ENCODE data around the gene FBXW2. TPM values are rescaled to one million over a fixed set of nuclear protein-coding genes. Genes with fewer than 3 reads are reported as not detected.

Gene FBXW2
- total RNA-seq, 1 experiment from 2014 or later = 62.1 TPM

- H2AFZ ChIP-seq (ENCODE audit: low read length) = no peak overlapping the region
Observed at GRCh38 chr9:120740132-120740531, 53.1 kb downstream of the FBXW2 start.

More at GRCh38 chr9:120740132-120740531, 53.1 kb downstream of the FBXW2 start:
- no peaks in the 10 kb centered on the region for H3K4me1 Mint-ChIP-seq
- no peak overlapping the region for H2BK5ac ChIP-seq (ENCODE audit: insufficient read length, low read length)
- no peak overlapping the region for H3K4me3 Mint-ChIP-seq
- H3K9ac ChIP-seq (ENCODE audit: extremely low read depth, insufficient read length, low read length) = no peak overlapping the region
- H3K4me1 ChIP-seq (ENCODE audit: insufficient read depth, low read length) = no peaks in the 10 kb centered on the region
- no peak overlapping the region for H2BK15ac ChIP-seq (ENCODE audit: low read depth, low read length)
- H3K18ac ChIP-seq (ENCODE audit: insufficient read length, low read depth, low read length) = no peak overlapping the region
- no peaks in the 10 kb centered on the region for H3K9me3 Mint-ChIP-seq
- no peak overlapping the region for H3K4ac ChIP-seq (ENCODE audit: low read depth, low read length)
- no peaks in the 10 kb centered on the region for H3K9me3 ChIP-seq (ENCODE audit: control insufficient read depth, low read depth, low read length)
- no peak overlapping the region for H2BK120ac ChIP-seq (ENCODE audit: low read depth, low read length, poor library complexity, severe bottlenecking)
- H3K4me2 ChIP-seq (ENCODE audit: insufficient read depth, insufficient read length, low read length) = no peak overlapping the region
- no peak overlapping the region for H4K8ac ChIP-seq (replicated peaks; ENCODE audit: insufficient read length, low read depth, low read length)
- no peaks in the 10 kb centered on the region for H3K27me3 ChIP-seq (ENCODE audit: insufficient read depth, low read length)
- H3K27me3 Mint-ChIP-seq (ENCODE audit: low read depth) = no peaks in the 10 kb centered on the region; the same call in 1 of the 2 replicates
- H3K56ac ChIP-seq (ENCODE audit: insufficient read length, low read depth, low read length) = no peak overlapping the region
- H3K14ac ChIP-seq (ENCODE audit: insufficient read depth, low read length) = no peak overlapping the region
- H4K20me1 ChIP-seq (ENCODE audit: control insufficient read depth, insufficient read depth, insufficient read length) = no peaks in the 10 kb centered on the region
- H2AK5ac ChIP-seq (ENCODE audit: insufficient read length, low read length) = no peak overlapping the region
- TF ChIP-seq, protein P1, sequence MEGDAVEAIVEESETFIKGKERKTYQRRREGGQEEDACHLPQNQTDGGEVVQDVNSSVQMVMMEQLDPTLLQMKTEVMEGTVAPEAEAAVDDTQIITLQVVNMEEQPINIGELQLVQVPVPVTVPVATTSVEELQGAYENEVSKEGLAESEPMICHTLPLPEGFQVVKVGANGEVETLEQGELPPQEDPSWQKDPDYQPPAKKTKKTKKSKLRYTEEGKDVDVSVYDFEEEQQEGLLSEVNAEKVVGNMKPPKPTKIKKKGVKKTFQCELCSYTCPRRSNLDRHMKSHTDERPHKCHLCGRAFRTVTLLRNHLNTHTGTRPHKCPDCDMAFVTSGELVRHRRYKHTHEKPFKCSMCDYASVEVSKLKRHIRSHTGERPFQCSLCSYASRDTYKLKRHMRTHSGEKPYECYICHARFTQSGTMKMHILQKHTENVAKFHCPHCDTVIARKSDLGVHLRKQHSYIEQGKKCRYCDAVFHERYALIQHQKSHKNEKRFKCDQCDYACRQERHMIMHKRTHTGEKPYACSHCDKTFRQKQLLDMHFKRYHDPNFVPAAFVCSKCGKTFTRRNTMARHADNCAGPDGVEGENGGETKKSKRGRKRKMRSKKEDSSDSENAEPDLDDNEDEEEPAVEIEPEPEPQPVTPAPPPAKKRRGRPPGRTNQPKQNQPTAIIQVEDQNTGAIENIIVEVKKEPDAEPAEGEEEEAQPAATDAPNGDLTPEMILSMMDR (conservative IDR thresholded peaks at IDR 0.05) = no peak
- no peak overlapping the region for H3K23ac ChIP-seq (ENCODE audit: insufficient read length, low read depth, low read length)
- H3K23me2 ChIP-seq (ENCODE audit: insufficient read length, low read depth, low read length, poor library complexity, severe bottlenecking) = no peaks in the 10 kb centered on the region
- H3K36me3 Mint-ChIP-seq (ENCODE audit: insufficient read depth in 1 of 3, low read depth in 3 of 3) = no peaks in the 10 kb centered on the region
- H2BK20ac ChIP-seq (ENCODE audit: low read depth, low read length, poor library complexity, severe bottlenecking) = no peak overlapping the region
- no peak overlapping the region for H4K91ac ChIP-seq (ENCODE audit: insufficient read length, low read depth, low read length)
- DNase-seq = no peak
- no peak overlapping the region for H3K27ac Mint-ChIP-seq
- no peaks in the 10 kb centered on the region for H3K79me1 ChIP-seq (ENCODE audit: insufficient read depth, low read depth, low read length, poor library complexity, severe bottlenecking)
- H3K79me2 ChIP-seq (ENCODE audit: insufficient read depth, low read length) = no peaks in the 10 kb centered on the region
- no peak overlapping the region for H3K27ac ChIP-seq (ENCODE audit: insufficient read length, low read depth, low read length)
- H3T11ph ChIP-seq (ENCODE audit: low read length) = no peak overlapping the region
- H4K5ac ChIP-seq (ENCODE audit: insufficient read length, low read depth, low read length) = no peak overlapping the region
- H2BK12ac ChIP-seq (ENCODE audit: insufficient read length, low read depth, low read length) = no peak overlapping the region

All from H9 (cell line).